NB4 (cell line): ENCODE measurements around the gene EMD.
A peak's percentile ranks its signal among the peaks of the same experiment; 100 is the strongest.

Source experiments
- DNase-seq: peaks from one replicate; pipeline ENCODE4 v3.0.0; 2010; ENCODE audit warnings: low read depth
- H3K4me3 ChIP-seq: one replicate; pipeline ENCODE4 v1.5.1; 2011; ENCODE audit warnings: mild to moderate bottlenecking, low read depth, low read length, moderate library complexity
- CTCF ChIP-seq: IDR thresholded peaks from one replicate; pipeline ENCODE4 v1.5.1; 2012; ENCODE audit warnings: low read depth, low read length
- MYC ChIP-seq: IDR thresholded peaks from 2 replicates; pipeline ENCODE4 v1.6.1; 2011; ENCODE audit warnings: low read depth, low read length
- POLR2A ChIP-seq: IDR thresholded peaks from 2 replicates; pipeline ENCODE4 v1.6.1; 2011; ENCODE audit warnings: mild to moderate bottlenecking; ENCODE audit not compliant: insufficient read length; ENCODE audit errors: extremely low read depth
- TF ChIP-seq, protein P1 (sequence below): IDR thresholded peaks from 2 replicates; pipeline ENCODE4 v1.6.1; 2011; ENCODE audit warnings: low read depth, low read length

Gene EMD

GRCh38 chrX:154404625-154405192, 25.6 kb downstream of the EMD start:
- DNase-seq = no peak
- TF ChIP-seq CTCF = no peak
- TF ChIP-seq, protein P1, sequence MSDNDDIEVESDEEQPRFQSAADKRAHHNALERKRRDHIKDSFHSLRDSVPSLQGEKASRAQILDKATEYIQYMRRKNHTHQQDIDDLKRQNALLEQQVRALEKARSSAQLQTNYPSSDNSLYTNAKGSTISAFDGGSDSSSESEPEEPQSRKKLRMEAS = no peak
- TF ChIP-seq MYC = no peak
- no peak for TF ChIP-seq POLR2A
- no peak overlapping the region for H3K4me3 ChIP-seq

GRCh38 chrX:154408659-154409221, 29.6 kb downstream of the EMD start:
- TF ChIP-seq, protein P1 = no peak
- TF ChIP-seq POLR2A = peak; percentile 15
- TF ChIP-seq MYC = no peak
- TF ChIP-seq CTCF = no peak
- peak overlapping the region; percentile 49 for H3K4me3 ChIP-seq
- DNase-seq = no peak

DNA sequence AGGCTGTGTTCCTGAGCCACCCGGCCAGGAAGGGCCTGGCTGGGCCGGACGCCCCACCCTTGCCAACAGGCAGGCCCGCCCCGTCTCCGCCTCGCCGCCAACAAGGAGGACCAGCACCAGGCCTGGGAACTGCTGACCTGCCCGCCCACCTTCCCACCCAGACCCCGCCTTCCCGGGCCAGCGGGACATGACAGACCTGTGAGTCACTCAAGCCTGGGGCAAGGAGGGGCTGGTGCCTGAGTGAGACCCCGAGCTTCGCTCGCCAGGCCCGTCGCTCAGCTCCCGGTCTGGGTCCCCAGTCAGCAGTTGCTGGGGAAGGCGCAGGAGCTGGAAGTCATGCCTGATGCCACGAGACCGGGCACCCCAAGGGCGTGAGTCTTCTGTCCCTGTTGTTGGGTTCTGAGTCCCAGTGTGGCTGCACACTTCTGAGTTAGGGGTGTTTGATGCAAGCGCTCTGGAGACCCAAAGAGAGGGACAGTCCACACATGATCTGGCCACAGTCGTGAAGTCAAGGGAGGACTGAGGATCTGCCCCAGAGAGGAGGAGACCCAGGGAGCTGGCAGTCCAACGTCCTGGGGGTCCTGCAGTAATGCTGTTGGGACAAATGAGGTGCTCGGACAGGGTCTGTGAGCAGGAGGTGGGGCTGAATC, 30.3 kb downstream of the EMD start, which contains the start of gene DNASE1L1:
DNASE1L1 (minus strand) TSS at position 33 of the 650 bp plus-strand sequence. CDS start 3,686 bp downstream, outside the sequence.
- peak within 1 kb of the TSS; percentile 53 for H3K4me3 ChIP-seq
- peak; percentile 93 for DNase-seq
- TF ChIP-seq CTCF (no peak), POLR2A (no peak), MYC (no peak)
- TF ChIP-seq, protein P1 = no peak

DNA sequence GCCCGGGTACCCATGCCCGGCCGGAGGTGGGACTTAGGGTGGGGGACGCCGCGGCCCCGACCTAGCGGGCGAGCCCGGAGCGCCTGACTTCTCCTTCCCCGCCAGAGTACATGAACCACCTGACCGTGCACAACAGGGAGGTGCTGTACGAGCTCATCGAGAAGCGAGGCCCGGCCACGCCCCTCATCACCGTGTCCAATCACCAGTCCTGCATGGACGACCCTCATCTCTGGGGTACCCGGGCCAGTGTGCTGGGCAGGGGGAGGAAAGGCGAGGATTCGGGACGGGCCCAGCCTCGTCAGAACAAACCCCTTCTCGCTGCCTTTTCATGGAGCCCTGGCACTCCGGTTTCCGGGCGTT, 32.9 kb downstream of the EMD start:
- TF ChIP-seq, protein P1 = no peak
- TF ChIP-seq CTCF = no peak
- peak; percentile 39 for TF ChIP-seq POLR2A
- TF ChIP-seq MYC = no peak
- DNase-seq = peak; percentile 71
- peak overlapping the region; percentile 62 for H3K4me3 ChIP-seq

DNA sequence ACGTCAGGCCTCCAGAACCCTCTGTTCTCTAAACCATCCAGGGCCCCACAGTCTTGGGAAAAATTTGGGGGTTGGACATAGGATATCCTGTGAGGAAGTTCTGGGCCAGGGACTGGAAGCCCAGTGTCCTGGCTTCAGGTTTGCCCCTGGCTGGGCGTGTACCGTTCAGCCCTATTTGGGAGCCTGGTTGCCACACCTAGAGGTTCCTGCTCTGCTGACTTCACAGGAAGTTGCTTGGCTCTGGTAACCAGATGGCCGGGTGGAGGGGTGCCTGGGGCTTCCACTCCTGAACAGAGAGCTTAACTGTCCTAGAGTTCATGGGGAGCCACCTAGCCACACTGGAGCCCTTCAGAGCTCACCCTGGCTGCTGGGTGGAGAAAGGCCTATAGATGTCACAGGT, 33.4 kb downstream of the EMD start:
- TF ChIP-seq MYC (no peak), POLR2A (no peak), CTCF (no peak)
- TF ChIP-seq, protein P1 = no peak
- peak; percentile 71 for DNase-seq
- peak overlapping the region; percentile 62 for H3K4me3 ChIP-seq
